Endothelial cell (in vitro differentiated cells): ENCODE measurements around the gene PEX7. TPM values are rescaled to one million over a fixed set of nuclear protein-coding genes. Genes with fewer than 3 reads are reported as not detected.

Experiments
- DNase-seq: peaks from one replicate; pipeline ENCODE4 v3.0.0; 2021; ENCODE audit warnings: low spot score
- H3K27ac Mint-ChIP-seq: one replicate; pipeline ENCODE4 v1.8.0; 2021; ENCODE audit warnings: mixed read lengths, inconsistent platforms; ENCODE audit not compliant: unreplicated experiment
- H3K27me3 Mint-ChIP-seq: one replicate; pipeline ENCODE4 v1.8.0; 2021; ENCODE audit warnings: mild to moderate bottlenecking, moderate library complexity, mixed read lengths, inconsistent platforms; ENCODE audit not compliant: unreplicated experiment
- H3K36me3 Mint-ChIP-seq: one replicate; pipeline ENCODE4 v1.8.0; 2021; ENCODE audit warnings: mild to moderate bottlenecking, low read depth, mixed read lengths, inconsistent platforms; ENCODE audit not compliant: unreplicated experiment
- H3K4me1 Mint-ChIP-seq: one replicate; pipeline ENCODE4 v1.8.0; 2021; ENCODE audit warnings: mild to moderate bottlenecking, mixed read lengths, inconsistent platforms; ENCODE audit not compliant: unreplicated experiment
- H3K4me3 Mint-ChIP-seq: one replicate; pipeline ENCODE4 v1.8.0; 2021; ENCODE audit warnings: mild to moderate bottlenecking, mixed read lengths, inconsistent platforms; ENCODE audit not compliant: unreplicated experiment
- H3K9me3 Mint-ChIP-seq: one replicate; pipeline ENCODE4 v1.8.0; 2021; ENCODE audit warnings: mixed read lengths, inconsistent platforms; ENCODE audit not compliant: unreplicated experiment
- total RNA-seq: library from RNA; stranded (reverse); fragmentation: NEBNext Ultra II Directional; extraction: Animal tissue kit (Norgen Biotek cat#: 25700); gene quantifications from one replicate; pipeline ENCODE4 v1.2.1, GENCODE V29; 2021; ENCODE audit not compliant: unreplicated experiment
- TF ChIP-seq, protein P1 (sequence below): fragments of 200-600 bp; sonication (generic); IDR thresholded peaks from one replicate; pipeline ENCODE4 v1.5.0; 2021; ENCODE audit warnings: antibody characterized with exemption; ENCODE audit not compliant: unreplicated experiment

PEX7 gene
- total RNA-seq, 1 donor from 2014 or later: 3.7 TPM

DNA sequence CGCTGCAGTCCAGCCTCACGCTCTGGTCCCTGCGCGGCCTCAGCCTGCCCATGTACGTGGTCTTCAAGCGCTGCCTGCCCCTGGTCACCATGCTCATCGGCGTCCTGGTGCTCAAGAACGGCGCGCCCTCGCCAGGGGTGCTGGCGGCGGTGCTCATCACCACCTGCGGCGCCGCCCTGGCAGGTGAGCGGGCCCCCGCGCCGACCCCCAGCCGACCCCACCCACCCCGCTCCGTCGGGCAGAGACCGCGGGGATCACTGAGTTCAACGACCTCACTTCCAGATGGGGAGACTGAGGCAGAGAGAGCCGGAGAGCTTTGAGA is 100.3 kb downstream of the PEX7 start:
- Mint-ChIP-seq H3K27ac (no peak overlapping the region), H3K27me3 (peaks cover 22% of the 10 kb centered on the region), H3K9me3 (no peaks in the 10 kb centered on the region), H3K4me1 (peaks cover 6% of the 10 kb centered on the region), H3K36me3 (peaks cover 3% of the 10 kb centered on the region), H3K4me3 (no peak overlapping the region)
- TF ChIP-seq, protein P1, sequence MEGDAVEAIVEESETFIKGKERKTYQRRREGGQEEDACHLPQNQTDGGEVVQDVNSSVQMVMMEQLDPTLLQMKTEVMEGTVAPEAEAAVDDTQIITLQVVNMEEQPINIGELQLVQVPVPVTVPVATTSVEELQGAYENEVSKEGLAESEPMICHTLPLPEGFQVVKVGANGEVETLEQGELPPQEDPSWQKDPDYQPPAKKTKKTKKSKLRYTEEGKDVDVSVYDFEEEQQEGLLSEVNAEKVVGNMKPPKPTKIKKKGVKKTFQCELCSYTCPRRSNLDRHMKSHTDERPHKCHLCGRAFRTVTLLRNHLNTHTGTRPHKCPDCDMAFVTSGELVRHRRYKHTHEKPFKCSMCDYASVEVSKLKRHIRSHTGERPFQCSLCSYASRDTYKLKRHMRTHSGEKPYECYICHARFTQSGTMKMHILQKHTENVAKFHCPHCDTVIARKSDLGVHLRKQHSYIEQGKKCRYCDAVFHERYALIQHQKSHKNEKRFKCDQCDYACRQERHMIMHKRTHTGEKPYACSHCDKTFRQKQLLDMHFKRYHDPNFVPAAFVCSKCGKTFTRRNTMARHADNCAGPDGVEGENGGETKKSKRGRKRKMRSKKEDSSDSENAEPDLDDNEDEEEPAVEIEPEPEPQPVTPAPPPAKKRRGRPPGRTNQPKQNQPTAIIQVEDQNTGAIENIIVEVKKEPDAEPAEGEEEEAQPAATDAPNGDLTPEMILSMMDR: no peak
- no peak for DNase-seq

DNA sequence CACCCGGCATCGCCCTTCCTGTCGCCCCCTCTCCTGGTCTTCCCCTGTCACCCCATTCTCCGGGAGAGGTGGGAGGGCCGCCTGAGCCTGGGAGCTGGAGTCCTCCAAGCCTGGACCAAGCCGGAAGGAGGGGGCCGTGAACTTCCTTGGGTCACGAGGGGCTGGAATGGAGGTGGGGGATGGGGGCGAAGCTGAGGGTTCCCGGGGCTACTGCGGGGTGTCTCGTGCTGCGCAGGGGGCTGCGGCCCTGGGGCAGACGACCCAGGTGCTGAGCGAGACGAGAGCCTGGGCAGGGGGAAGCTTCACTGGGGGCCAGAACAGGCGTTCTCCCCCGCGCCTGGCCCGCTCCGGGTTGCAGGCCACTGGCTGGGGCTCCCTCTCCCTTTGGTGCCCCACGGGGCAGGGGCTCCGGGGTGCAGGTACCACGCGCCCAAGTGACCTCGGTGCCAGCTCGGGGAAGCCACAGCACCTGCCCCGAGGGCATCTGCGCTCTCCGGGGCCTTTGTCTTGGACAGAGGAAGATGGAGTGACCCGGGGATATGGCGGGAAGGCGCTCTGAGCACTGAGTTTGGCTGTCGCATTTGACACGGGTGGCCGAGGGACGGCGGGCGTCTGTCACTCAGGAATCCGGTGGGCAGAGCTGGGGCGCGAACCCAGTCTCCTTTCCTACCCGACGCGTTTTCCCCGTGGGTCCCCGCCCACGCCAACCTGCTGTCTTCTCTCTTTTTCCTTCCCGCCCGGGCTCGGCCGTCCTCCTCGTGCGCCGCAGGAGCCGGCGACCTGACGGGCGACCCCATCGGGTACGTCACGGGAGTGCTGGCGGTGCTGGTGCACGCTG is 100.9 kb downstream of the PEX7 start:
- TF ChIP-seq, protein P1: no peak
- Mint-ChIP-seq H3K4me3 (no peak overlapping the region), H3K4me1 (peaks cover 6% of the 10 kb centered on the region), H3K27me3 (peaks cover 22% of the 10 kb centered on the region), H3K9me3 (no peaks in the 10 kb centered on the region), H3K27ac (no peak overlapping the region), H3K36me3 (peaks cover 3% of the 10 kb centered on the region)
- DNase-seq: no peak

DNA sequence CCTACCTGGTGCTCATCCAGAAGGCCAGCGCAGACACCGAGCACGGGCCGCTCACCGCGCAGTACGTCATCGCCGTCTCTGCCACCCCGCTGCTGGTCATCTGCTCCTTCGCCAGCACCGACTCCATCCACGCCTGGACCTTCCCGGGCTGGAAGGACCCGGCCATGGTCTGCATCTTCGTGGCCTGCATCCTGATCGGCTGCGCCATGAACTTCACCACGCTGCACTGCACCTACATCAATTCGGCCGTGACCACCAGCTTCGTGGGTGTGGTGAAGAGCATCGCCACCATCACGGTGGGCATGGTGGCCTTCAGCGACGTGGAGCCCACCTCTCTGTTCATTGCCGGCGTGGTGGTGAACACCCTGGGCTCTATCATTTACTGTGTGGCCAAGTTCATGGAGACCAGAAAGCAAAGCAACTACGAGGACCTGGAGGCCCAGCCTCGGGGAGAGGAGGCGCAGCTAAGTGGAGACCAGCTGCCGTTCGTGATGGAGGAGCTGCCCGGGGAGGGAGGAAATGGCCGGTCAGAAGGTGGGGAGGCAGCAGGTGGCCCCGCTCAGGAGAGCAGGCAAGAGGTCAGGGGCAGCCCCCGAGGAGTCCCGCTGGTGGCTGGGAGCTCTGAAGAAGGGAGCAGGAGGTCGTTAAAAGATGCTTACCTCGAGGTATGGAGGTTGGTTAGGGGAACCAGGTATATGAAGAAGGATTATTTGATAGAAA is 101.7 kb downstream of the PEX7 start:
- Mint-ChIP-seq H3K4me1 (peaks cover 6% of the 10 kb centered on the region), H3K9me3 (no peaks in the 10 kb centered on the region), H3K27ac (no peak overlapping the region), H3K4me3 (peak overlapping the region; percentile 47), H3K36me3 (peaks cover 3% of the 10 kb centered on the region), H3K27me3 (peaks cover 22% of the 10 kb centered on the region)
- TF ChIP-seq, protein P1: no peak
- no peak for DNase-seq

DNA sequence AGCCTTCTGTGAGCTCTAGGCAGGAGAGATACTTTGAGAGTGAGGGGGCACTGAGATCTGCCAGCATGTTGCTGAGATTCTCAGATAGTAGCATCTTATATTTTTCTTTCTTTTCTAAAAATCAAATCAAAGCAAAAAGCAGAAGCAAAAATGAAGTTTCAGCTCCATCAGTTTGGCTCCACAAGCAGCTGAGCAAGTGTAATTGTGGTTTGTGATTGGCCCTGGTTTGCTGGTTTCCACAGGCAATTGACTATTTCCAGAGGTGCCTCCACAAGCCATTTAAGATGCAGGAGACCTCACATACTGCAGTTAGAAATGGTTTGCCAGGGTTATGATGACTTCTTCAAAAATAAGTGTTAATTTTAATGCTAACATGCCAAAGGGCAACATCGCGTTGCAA is 104.0 kb downstream of the PEX7 start:
- Mint-ChIP-seq H3K4me1 (no peaks in the 10 kb centered on the region), H3K4me3 (no peak overlapping the region), H3K27ac (no peak overlapping the region), H3K9me3 (no peaks in the 10 kb centered on the region), H3K36me3 (no peaks in the 10 kb centered on the region), H3K27me3 (peaks cover 12% of the 10 kb centered on the region)
- TF ChIP-seq, protein P1: no peak
- no peak for DNase-seq

DNA sequence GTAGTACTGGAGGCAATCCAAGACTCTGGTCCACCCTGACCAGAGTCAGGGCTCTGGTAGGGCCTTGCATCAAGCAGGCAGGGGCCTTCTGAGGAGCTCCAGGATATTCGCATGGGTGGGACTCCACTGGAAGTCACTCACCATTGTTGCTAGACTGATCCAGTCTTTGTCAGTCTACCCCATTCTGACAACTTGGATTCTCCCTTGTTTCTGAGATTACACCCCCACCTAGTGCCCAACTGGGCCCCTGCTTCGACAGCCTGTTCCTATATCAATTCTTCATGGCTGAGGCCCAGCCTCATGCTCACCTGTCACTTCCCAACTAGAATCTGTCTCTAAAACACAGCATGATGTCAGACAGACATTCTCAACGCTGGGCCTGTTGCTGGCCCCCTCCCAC is 104.9 kb downstream of the PEX7 start:
- no peak overlapping the region for H3K27ac Mint-ChIP-seq
- H3K4me3 Mint-ChIP-seq: no peak overlapping the region
- H3K27me3 Mint-ChIP-seq: peaks cover 10% of the 10 kb centered on the region
- TF ChIP-seq, protein P1: peak; percentile 15
- no peaks in the 10 kb centered on the region for H3K36me3 Mint-ChIP-seq
- H3K4me1 Mint-ChIP-seq: peaks cover 2% of the 10 kb centered on the region
- no peaks in the 10 kb centered on the region for H3K9me3 Mint-ChIP-seq
- DNase-seq: peak; percentile 48
